ENCODE data around the gene LHX6.

- TF ChIP-seq REST (IDR thresholded peaks at IDR 0.05; ENCODE audit: insufficient read depth in 1 of 2, low read depth in 2 of 2, low read length in 2 of 2) (no peak), SIN3A (IDR thresholded peaks at IDR 0.05; ENCODE audit: borderline replicate concordance, insufficient read depth, low read length) (no peak), FOXP2 (optimal IDR thresholded peaks at IDR 0.05; ENCODE audit: borderline replicate concordance, extremely low read depth, extremely low read length, insufficient read depth) (no peak)
Measured at GRCh38 chr9:122213102-122213588, 15.6 kb downstream of the LHX6 start.

All from PFSK-1 (cell line).